Testis (tissue), 2 donors: ENCODE data around the gene ASB3.

Source experiments
- CTCF ChIP-seq, 3 experiments: fragments of 450-650 bp in 2 of 3; fragments of 200-600 bp in 1 of 3; sonication (generic) in 1 of 3; IDR thresholded peaks; one replicate each; pipeline ENCODE4 v1.5.1; 2016 to 2019; ENCODE audit warnings: antibody characterized with exemption in 3 of 3, mild to moderate bottlenecking in 2 of 3, moderate library complexity in 1 of 3
- POLR2A ChIP-seq: fragments of 450-650 bp; IDR thresholded peaks from one replicate; pipeline ENCODE4 v1.6.1; 2017; ENCODE audit warnings: antibody characterized with exemption, mild to moderate bottlenecking, moderate library complexity

GRCh38 chr2:53632714-53633113, 154.0 kb downstream of the ASB3 start:
- TF ChIP-seq CTCF (IDR thresholded peaks at IDR 0.05) (no peak), POLR2A (no peak)
